Measurements from ENCODE around the gene GTF2A1L. TPM values are rescaled to one million over a fixed set of nuclear protein-coding genes. Genes with fewer than 3 reads are reported as not detected.

GTF2A1L gene
- total and polyA plus RNA-seq, 2 experiments from 2014 or later, result 0.65 to 0.94 TPM

DNA sequence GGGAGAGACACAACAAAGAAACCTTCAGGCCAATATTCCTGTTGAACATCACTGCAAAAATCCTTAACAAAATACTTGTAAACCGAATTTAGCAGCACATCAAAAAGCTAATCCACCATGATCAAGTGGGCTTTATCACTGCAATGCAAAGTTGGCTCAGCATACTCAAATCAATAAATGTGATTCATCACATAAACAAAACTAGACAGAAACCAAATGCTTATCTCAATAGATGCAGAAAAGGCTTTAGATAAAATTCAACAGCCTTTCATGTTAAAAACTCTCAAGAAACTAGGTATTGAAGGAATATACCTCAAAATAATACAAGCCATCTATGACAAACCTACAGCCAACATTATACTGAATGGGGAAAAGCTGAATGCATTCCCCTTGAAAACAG lies 20.6 kb downstream of the GTF2A1L start (continued):
- TF ChIP-seq, protein P1, sequence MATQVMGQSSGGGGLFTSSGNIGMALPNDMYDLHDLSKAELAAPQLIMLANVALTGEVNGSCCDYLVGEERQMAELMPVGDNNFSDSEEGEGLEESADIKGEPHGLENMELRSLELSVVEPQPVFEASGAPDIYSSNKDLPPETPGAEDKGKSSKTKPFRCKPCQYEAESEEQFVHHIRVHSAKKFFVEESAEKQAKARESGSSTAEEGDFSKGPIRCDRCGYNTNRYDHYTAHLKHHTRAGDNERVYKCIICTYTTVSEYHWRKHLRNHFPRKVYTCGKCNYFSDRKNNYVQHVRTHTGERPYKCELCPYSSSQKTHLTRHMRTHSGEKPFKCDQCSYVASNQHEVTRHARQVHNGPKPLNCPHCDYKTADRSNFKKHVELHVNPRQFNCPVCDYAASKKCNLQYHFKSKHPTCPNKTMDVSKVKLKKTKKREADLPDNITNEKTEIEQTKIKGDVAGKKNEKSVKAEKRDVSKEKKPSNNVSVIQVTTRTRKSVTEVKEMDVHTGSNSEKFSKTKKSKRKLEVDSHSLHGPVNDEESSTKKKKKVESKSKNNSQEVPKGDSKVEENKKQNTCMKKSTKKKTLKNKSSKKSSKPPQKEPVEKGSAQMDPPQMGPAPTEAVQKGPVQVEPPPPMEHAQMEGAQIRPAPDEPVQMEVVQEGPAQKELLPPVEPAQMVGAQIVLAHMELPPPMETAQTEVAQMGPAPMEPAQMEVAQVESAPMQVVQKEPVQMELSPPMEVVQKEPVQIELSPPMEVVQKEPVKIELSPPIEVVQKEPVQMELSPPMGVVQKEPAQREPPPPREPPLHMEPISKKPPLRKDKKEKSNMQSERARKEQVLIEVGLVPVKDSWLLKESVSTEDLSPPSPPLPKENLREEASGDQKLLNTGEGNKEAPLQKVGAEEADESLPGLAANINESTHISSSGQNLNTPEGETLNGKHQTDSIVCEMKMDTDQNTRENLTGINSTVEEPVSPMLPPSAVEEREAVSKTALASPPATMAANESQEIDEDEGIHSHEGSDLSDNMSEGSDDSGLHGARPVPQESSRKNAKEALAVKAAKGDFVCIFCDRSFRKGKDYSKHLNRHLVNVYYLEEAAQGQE (IDR thresholded peaks at IDR 0.05; ENCODE audit: unreplicated experiment), result no peak
- TF ChIP-seq EZH2phosphoT487 (IDR thresholded peaks at IDR 0.05; ENCODE audit: unreplicated experiment) (no peak), CREB1 (CRISPR knock-in tag; IDR thresholded peaks at IDR 0.05; ENCODE audit: low read depth) (no peak), JUNB (IDR thresholded peaks at IDR 0.05; ENCODE audit: unreplicated experiment) (no peak), ZNF114 (CRISPR knock-in tag; IDR thresholded peaks at IDR 0.05) (no peak)

DNA sequence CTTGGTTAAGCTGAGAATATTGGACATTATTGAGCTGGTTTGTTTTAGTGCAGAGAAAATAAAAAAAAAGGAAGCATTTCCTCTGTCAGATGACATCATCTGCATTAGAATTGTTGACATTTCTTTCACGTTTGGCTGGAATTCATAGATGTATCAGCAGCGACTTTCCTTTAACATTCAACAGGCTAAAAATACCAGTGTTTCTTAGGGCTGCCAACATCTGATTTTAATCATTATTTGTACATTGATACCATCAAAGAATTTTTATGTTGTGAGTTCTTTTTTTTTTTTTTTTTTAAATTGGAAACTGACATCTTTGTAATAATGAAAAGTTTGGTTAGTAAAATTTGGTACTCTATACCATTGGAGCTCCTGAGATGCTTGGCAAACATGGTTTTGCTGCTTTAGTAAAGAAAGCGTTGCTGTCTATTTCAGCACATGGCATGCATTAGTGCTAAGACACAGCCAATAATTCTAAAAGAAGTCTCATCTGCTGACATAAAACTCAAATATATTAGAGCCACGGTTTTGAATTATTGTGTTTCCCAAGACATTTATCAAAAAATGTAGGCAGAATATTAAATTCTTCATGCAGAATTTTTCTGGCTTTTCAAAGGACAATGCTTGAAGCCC lies 33.6 kb downstream of the GTF2A1L start:
- Histone ChIP-seq H3K9me2 (ENCODE audit: insufficient read depth) (no peaks in the 10 kb centered on the region), H3K79me2 (replicated peaks; ENCODE audit: insufficient read depth) (no peaks in the 10 kb centered on the region), H3F3A (replicated peaks; ENCODE audit: low read depth) (no peaks in the 10 kb centered on the region), H3K27me3 (ENCODE audit: insufficient read depth) (no peaks in the 10 kb centered on the region), H3K4me1 (ENCODE audit: insufficient read depth) (no peaks in the 10 kb centered on the region), H4K20me1 (replicated peaks; ENCODE audit: insufficient read depth) (no peaks in the 10 kb centered on the region), H3K4me3 (no peak overlapping the region), H3K27ac (ENCODE audit: low read depth) (no peak overlapping the region), H3K36me3 (ENCODE audit: insufficient read depth) (no peaks in the 10 kb centered on the region), H3K4me2 (no peak overlapping the region), H2AFZ (no peak overlapping the region)
- Mint-ChIP-seq H3K4me1 (peaks cover 4% of the 10 kb centered on the region; the same call in 2 of the 3 replicates), H3K36me3 (ENCODE audit: low read depth) (no peaks in the 10 kb centered on the region), H3K27ac (no peak overlapping the region), H3K4me3 (no peak overlapping the region), H3K27me3 (ENCODE audit: insufficient read depth, low read depth, poor library complexity) (no peaks in the 10 kb centered on the region), H3K9me3 (no peaks in the 10 kb centered on the region)
- ATAC-seq, result no peak
- TF ChIP-seq, protein P2, sequence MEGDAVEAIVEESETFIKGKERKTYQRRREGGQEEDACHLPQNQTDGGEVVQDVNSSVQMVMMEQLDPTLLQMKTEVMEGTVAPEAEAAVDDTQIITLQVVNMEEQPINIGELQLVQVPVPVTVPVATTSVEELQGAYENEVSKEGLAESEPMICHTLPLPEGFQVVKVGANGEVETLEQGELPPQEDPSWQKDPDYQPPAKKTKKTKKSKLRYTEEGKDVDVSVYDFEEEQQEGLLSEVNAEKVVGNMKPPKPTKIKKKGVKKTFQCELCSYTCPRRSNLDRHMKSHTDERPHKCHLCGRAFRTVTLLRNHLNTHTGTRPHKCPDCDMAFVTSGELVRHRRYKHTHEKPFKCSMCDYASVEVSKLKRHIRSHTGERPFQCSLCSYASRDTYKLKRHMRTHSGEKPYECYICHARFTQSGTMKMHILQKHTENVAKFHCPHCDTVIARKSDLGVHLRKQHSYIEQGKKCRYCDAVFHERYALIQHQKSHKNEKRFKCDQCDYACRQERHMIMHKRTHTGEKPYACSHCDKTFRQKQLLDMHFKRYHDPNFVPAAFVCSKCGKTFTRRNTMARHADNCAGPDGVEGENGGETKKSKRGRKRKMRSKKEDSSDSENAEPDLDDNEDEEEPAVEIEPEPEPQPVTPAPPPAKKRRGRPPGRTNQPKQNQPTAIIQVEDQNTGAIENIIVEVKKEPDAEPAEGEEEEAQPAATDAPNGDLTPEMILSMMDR (conservative IDR thresholded peaks at IDR 0.05; ENCODE audit: low read depth in 2 of 2), result no peak
- DNase-seq (ENCODE audit: low spot score), result no peak

DNA sequence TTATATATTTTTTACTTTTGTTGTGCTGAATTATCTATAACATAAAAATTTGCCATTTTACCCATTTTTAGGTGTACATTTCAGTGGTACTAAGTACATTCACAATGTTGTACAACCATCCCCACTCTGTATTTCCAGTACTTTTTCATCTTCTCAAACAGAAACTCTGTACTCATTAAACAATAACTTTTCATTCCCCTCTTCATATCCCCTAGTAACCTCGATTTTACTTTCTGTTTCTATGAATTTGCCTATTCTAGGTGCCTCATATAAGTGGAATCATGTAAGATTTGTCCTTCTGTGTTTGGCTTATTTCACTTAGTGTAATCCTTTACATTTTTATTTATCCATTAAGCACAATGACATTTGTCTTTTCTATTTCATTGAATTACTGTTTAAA lies 51.3 kb downstream of the GTF2A1L start:
- Histone ChIP-seq H3K79me2 (replicated peaks; ENCODE audit: insufficient read depth) (no peaks in the 10 kb centered on the region), H3K27ac (ENCODE audit: low read depth) (no peak overlapping the region), H3K4me1 (ENCODE audit: insufficient read depth) (no peaks in the 10 kb centered on the region), H4K20me1 (replicated peaks; ENCODE audit: insufficient read depth) (no peaks in the 10 kb centered on the region), H3F3A (replicated peaks; ENCODE audit: low read depth) (no peaks in the 10 kb centered on the region), H2AFZ (no peak overlapping the region), H3K27me3 (ENCODE audit: insufficient read depth) (no peaks in the 10 kb centered on the region), H3K4me2 (no peak overlapping the region), H3K36me3 (ENCODE audit: insufficient read depth) (no peaks in the 10 kb centered on the region), H3K4me3 (no peak overlapping the region), H3K9me2 (ENCODE audit: insufficient read depth) (no peaks in the 10 kb centered on the region)
- DNase-seq (ENCODE audit: low spot score), result no peak
- H3K27ac Mint-ChIP-seq, result no peak overlapping the region
- H3K36me3 Mint-ChIP-seq (ENCODE audit: low read depth), result no peaks in the 10 kb centered on the region; the same call in 2 of the 3 replicates
- H3K9me3 Mint-ChIP-seq, result peaks cover 4% of the 10 kb centered on the region; the same call in 1 of the 3 replicates
- no peaks in the 10 kb centered on the region for H3K27me3 Mint-ChIP-seq (ENCODE audit: insufficient read depth, low read depth, poor library complexity)
- H3K4me1 Mint-ChIP-seq, result no peaks in the 10 kb centered on the region
- no peak overlapping the region for H3K4me3 Mint-ChIP-seq
- ATAC-seq, result no peak
- TF ChIP-seq, protein P3, sequence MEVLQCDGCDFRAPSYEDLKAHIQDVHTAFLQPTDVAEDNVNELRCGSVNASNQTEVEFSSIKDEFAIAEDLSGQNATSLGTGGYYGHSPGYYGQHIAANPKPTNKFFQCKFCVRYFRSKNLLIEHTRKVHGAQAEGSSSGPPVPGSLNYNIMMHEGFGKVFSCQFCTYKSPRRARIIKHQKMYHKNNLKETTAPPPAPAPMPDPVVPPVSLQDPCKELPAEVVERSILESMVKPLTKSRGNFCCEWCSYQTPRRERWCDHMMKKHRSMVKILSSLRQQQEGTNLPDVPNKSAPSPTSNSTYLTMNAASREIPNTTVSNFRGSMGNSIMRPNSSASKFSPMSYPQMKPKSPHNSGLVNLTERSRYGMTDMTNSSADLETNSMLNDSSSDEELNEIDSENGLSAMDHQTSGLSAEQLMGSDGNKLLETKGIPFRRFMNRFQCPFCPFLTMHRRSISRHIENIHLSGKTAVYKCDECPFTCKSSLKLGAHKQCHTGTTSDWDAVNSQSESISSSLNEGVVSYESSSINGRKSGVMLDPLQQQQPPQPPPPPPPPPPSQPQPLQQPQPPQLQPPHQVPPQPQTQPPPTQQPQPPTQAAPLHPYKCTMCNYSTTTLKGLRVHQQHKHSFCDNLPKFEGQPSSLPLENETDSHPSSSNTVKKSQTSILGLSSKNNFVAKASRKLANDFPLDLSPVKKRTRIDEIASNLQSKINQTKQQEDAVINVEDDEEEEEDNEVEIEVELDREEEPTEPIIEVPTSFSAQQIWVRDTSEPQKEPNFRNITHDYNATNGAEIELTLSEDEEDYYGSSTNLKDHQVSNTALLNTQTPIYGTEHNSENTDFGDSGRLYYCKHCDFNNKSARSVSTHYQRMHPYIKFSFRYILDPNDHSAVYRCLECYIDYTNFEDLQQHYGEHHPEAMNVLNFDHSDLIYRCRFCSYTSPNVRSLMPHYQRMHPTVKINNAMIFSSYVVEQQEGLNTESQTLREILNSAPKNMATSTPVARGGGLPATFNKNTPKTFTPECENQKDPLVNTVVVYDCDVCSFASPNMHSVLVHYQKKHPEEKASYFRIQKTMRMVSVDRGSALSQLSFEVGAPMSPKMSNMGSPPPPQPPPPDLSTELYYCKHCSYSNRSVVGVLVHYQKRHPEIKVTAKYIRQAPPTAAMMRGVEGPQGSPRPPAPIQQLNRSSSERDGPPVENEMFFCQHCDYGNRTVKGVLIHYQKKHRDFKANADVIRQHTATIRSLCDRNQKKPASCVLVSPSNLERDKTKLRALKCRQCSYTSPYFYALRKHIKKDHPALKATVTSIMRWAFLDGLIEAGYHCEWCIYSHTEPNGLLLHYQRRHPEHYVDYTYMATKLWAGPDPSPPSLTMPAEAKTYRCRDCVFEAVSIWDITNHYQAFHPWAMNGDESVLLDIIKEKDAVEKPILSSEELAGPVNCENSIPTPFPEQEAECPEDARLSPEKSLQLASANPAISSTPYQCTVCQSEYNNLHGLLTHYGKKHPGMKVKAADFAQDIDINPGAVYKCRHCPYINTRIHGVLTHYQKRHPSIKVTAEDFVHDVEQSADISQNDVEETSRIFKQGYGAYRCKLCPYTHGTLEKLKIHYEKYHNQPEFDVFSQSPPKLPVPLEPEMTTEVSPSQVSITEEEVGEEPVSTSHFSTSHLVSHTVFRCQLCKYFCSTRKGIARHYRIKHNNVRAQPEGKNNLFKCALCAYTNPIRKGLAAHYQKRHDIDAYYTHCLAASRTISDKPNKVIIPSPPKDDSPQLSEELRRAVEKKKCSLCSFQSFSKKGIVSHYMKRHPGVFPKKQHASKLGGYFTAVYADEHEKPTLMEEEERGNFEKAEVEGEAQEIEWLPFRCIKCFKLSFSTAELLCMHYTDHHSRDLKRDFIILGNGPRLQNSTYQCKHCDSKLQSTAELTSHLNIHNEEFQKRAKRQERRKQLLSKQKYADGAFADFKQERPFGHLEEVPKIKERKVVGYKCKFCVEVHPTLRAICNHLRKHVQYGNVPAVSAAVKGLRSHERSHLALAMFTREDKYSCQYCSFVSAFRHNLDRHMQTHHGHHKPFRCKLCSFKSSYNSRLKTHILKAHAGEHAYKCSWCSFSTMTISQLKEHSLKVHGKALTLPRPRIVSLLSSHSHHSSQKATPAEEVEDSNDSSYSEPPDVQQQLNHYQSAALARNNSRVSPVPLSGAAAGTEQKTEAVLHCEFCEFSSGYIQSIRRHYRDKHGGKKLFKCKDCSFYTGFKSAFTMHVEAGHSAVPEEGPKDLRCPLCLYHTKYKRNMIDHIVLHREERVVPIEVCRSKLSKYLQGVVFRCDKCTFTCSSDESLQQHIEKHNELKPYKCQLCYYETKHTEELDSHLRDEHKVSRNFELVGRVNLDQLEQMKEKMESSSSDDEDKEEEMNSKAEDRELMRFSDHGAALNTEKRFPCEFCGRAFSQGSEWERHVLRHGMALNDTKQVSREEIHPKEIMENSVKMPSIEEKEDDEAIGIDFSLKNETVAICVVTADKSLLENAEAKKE (CRISPR knock-in tag; IDR thresholded peaks at IDR 0.05), result no peak
- TF ChIP-seq STAT1 (IDR thresholded peaks at IDR 0.05; ENCODE audit: unreplicated experiment), result no peak
- no peak for TF ChIP-seq POLR2AphosphoS5 (IDR thresholded peaks at IDR 0.05; ENCODE audit: low read depth)
